Activated CD4-positive, alpha-beta T cell treated with anti-CD3 and anti-CD28 coated beads, Interleukin-2, amount 50 U/mL, for 24 hours (primary cell): ENCODE measurements around the gene ELANE.

ENCODE experiments used
- DNase-seq, 2 donors: peaks; one replicate each; pipeline ENCODE4 v3.0.0-alpha.2; 2020; ENCODE audit warnings: low read depth in 1 of 2, low spot score in 1 of 2

ELANE gene

DNA sequence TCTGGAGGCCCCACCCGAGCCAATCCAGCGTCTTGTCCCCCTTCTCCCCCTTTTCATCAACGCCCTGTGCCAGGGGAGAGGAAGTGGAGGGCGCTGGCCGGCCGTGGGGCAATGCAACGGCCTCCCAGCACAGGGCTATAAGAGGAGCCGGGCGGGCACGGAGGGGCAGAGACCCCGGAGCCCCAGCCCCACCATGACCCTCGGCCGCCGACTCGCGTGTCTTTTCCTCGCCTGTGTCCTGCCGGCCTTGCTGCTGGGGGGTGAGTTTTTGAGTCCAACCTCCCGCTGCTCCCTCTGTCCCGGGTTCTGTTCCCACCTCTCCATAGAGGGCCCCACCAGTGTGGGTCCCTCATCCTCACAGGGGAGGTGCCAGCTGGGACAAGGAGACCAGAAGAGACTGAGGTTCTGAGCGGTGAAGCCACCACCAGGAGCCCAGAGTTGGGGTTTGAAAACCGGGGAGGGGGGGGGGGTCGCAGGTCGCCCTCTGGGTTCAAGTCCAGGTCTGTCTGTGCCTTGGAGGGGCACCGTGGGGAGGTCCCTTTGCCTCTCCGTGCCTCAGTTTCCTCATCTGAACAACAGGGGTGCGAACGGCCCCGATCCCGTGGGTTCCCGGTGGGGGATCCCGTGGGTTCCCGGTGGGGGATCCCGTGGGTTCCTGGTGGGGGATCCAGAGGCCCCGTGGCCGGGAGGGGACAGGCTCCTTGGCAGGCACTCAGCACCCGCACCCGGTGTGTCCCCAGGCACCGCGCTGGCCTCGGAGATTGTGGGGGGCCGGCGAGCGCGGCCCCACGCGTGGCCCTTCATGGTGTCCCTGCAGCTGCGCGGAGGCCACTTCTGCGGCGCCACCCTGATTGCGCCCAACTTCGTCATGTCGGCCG, at the start of gene ELANE:
Gene ELANE (plus strand): TSS at position 168 of the 878 bp plus-strand sequence. CDS start 26 bp downstream, at position 194.
- no peak for DNase-seq

GRCh38 chr19:802498-803098, 49.5 kb upstream of the ELANE start:
- no peak for DNase-seq

- no peak for DNase-seq
Measured at GRCh38 chr19:803099-803561, 49.0 kb upstream of the ELANE start.

DNA sequence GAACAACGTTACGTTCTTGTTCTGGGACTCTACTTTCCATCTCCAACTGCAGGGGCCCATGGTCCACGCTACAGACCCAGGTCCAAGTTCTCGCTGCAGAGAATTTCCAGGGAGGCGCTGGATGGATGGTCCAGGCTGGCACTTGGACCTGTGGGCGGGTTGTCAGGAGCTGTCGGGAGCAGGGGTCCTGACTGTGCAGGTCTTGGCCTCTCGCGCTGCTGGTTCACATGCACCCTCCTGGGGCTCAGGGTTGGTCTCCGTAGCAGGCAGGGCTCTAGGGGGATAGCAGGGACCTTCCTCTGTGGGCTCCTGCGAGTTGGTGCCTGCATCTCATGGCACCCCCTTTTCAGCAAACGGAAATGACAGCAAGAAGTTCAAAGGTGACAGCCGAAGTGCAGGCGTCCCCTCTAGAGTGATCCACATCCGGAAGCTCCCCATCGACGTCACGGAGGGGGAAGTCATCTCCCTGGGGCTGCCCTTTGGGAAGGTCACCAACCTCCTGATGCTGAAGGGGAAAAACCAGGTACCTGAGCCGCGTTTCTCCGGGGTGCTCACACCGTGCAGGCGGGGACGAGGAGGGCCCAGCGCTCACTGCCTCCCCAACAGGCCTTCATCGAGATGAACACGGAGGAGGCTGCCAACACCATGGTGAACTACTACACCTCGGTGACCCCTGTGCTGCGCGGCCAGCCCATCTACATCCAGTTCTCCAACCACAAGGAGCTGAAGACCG, 48.3 kb upstream of the ELANE start:
- DNase-seq: no peak

DNA sequence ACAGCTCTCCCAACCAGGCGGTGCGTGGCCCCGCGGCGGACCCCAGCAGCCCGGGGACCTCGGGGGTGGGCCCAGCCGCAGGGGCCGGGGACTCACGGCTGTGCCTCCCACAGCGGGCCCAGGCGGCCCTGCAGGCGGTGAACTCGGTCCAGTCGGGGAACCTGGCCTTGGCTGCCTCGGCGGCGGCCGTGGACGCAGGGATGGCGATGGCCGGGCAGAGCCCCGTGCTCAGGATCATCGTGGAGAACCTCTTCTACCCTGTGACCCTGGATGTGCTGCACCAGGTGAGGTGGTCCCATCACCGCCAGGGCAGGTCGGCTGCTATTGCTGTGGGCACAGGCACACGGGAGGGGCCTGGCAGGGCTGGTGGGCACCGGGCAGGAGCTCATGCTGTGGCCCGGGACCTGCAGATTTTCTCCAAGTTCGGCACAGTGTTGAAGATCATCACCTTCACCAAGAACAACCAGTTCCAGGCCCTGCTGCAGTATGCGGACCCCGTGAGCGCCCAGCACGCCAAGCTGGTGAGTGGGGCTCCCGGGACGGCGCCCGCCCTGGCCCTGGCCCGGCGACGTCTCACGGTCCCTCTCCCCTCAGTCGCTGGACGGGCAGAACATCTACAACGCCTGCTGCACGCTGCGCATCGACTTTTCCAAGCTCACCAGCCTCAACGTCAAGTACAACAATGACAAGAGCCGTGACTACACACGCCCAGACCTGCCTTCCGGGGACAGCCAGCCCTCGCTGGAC, 47.5 kb upstream of the ELANE start:
- no peak for DNase-seq

DNA sequence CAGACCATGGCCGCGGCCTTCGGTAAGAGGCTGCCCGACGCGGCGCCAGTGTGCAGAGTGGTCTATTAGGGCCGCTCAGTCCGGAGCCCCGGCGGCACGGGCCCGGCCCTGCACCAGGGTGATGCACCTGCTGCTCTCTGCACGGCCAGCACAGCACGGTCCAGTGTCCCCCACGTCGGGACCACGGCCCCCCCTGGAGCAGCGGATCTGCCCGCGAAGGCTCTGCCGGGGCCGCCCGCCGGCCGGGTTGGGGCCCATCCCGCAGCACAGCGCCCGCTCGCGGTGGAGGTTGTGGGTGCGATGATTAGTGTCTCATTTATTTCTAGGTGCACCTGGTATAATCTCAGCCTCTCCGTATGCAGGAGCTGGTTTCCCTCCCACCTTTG, 46.9 kb upstream of the ELANE start:
- no peak for DNase-seq

DNA sequence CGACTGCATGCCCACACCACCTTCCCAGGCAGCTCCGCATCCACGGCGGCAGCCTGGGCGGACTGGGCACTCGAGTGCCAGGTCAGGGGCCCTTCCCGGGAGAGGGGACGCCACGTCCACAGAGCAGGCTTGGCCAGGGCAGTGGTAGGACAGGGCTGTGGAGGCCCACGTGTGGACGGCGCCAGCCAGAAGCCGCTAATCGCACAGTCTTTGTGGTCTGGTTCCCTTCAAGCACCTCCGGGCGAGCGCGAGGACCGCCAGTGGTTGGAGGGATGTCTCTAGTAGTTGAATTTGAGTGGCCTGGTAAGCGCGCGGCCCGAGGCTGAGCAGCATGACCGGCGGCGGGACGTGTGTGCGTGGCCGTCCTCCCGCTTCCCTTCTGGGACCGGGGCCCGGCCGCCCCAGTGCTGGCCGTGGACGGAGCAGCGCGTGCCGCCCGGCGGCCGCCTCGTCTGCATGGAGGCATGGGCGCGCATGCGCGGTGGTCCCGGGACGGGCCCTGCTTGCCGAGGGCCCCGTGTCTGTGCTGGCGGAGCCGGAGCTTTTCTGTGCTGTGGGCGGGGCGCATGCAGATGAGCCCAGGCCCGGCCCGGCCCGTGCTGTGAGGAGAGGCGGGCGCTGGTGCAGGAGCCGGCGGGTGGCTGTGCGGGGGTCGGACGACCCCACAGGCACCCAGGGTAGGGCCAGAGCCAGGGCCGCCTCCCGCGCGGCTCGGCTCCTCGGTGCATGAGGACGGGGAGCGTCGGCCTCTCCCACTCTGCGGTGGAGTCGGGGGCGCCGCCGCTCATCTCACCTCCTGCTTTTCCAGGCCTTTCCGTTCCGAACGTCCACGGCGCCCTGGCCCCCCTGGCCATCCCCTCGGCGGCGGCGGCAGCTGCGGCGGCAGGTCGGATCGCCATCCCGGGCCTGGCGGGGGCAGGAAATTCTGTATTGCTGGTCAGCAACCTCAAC, 46.2 kb upstream of the ELANE start:
- DNase-seq: no peak

DNA sequence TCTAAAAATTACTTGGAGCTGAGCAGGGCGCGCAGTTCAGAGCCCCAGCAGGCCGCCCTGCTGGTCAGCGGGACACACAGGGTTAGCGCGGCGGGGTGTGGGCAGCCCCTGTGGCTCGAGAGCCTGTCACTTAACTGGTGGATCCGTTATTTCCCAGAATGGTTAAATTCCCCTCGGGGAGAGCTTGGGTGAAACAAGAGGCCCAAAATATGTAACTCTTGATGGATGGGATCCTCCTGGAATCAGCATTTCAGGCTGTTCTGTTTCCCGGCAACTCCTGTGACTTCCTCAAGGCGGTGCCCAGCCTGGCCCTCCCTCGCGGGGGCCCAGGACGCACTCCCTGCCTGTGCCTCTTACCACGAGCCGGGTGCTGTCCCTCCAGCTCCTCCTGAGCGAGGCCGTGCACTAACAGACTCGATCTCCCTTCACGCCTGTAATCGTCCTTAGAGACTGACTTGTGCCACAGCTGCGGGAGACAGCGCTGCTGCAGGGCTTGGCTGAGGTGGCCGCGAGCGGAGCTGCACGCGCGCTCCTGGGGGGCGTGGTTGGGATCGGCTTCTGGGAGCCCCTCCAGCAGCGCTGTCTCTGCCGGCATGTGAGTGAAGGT, 45.2 kb upstream of the ELANE start:
- no peak for DNase-seq

DNA sequence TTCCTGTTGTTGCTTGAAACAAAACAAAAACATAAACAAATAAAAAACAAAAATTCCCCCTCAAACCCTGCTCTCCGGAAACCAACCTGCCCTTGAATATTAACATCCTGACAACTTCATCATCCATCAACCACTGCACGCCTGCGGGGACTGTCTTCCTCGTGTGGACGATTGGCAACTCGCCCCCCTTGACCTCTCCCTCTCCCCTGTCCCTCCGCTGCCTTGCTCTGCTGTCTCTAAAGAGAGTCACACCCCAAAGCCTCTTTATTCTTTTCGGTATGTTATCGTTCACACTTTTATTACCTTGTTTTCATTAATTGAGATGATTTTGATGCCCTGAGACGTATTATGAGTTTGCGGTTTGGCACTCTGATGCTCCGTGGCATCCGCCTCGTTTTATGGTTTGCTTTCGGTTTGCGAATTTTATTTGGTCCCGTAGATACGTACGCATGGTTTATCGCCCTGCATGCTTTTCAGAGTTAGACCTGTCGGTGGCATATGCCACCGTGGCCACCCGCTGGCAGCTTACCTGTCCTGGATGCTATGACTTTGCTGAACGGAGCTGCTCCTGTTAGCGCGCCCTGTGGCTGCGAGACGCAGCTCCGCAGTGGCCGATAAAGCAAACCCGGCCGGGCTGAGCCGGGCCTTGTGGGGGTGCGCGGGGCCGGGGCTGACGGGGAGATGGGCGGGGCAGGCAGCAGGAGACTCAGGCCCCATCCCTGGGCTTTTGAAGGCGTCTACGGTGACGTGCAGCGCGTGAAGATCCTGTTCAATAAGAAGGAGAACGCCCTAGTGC, 44.3 kb upstream of the ELANE start:
- DNase-seq: no peak

- DNase-seq: no peak
Measured at GRCh38 chr19:808423-808775, 43.7 kb upstream of the ELANE start.

- no peak for DNase-seq
Measured at GRCh38 chr19:810077-810855, 41.8 kb upstream of the ELANE start.

DNA sequence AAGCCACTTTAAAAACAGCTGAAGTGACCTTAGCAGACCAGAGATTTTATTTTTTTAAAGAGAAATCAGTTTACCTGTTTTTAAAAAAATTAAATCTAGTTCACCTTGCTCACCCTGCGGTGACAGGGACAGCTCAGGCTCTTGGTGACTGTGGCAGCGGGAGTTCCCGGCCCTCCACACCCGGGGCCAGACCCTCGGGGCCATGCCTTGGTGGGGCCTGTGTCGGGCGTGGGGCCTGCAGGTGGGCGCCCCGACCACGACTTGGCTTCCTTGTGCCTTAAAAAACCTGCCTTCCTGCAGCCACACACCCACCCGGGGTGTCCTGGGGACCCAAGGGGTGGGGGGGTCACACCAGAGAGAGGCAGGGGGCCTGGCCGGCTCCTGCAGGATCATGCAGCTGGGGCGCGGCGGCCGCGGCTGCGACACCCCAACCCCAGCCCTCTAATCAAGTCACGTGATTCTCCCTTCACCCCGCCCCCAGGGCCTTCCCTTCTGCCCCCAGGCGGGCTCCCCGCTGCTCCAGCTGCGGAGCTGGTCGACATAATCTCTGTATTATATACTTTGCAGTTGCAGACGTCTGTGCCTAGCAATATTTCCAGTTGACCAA, 41.1 kb upstream of the ELANE start:
- no peak for DNase-seq

- no peak for DNase-seq
Measured at GRCh38 chr19:811506-812048, 40.5 kb upstream of the ELANE start.

GRCh38 chr19:812049-812746, 39.9 kb upstream of the ELANE start:
- no peak for DNase-seq

- no peak for DNase-seq
Measured at GRCh38 chr19:812747-813218, 39.3 kb upstream of the ELANE start.

DNA sequence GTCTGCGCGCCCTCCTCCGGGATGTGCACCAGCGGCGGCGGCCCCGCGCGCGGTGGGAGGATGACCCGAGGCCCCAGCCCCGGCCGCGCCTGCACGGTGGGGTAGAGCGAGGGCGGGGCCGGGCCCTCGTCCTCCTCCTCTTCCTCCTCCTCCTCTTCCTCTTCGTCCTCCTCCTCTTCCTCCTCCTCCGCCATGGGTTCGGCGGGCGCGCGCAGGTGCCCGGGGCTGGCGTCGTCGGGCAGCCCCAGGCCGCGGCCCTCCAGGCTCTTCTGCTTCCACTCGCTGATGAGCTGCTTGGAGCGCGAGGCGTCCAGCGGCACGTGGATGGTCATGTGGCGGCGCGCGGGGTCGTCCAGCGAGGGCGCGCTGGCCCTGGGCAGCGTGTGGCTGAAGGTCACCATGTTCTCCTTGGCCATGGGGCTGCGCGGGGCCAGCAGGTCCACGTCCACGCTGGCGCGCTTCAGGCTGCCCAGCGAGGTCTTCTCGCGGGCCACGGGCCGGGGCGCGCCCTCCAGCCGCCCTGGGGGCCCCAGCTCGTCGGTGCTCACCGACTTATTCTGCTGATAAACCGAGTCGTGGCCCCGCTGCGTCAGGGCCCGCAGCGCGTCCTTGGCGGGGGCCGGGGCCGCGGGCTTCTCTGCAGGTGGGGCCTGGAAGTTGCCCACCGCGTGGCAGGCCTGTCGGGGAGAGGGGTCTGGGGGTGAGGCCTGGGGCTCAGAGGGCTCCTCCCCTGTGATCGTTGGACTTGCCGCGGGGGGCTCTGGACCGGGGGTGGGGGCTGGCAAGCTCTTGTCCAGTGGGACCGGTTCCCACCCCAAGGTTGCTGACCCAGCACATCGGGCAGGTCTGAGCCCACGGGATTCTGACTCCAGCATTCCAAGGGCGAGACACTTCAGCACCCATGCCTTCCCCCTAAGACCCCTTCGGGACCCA, 38.6 kb upstream of the ELANE start:
- DNase-seq: no peak
